Spleen (tissue), 11 donors: ENCODE data around the gene RAD51D. TPM values are rescaled to one million over a fixed set of nuclear protein-coding genes. Genes with fewer than 3 reads are reported as not detected.

Experiments
- DNase-seq: peaks from one replicate; pipeline ENCODE4 v3.0.0-alpha.2; 2020
- H3K27ac ChIP-seq, 8 donors: fragments of 200-600 bp; sonication (generic) in 7 of 8; 1 replicate in 4 of 8; 2 replicates in 4 of 8; pipeline versions ENCODE4 v1.5.0 to v1.8.0; 2016 to 2021; ENCODE audit warnings: inconsistent platforms in 4 of 8, mild to moderate bottlenecking in 4 of 8, moderate library complexity in 1 of 8
- H3K27me3 ChIP-seq, 7 donors: fragments of 200-600 bp; sonication (generic) in 6 of 7; replicated peaks in 1 of 7; 1 replicate in 4 of 7; 2 replicates in 3 of 7; pipeline versions ENCODE4 v1.5.0 to v1.8.0; 2016 to 2021; ENCODE audit warnings: inconsistent platforms in 3 of 7, mild to moderate bottlenecking in 1 of 7
- H3K36me3 ChIP-seq, 6 donors: fragments of 200-600 bp; sonication (generic) in 5 of 6; 1 replicate in 4 of 6; 2 replicates in 2 of 6; pipeline versions ENCODE4 v1.5.0 to v1.8.0; 2016 to 2021; ENCODE audit warnings: inconsistent platforms in 2 of 6
- H3K4me1 ChIP-seq, 6 donors: fragments of 200-600 bp; sonication (generic) in 5 of 6; 1 replicate in 3 of 6; 2 replicates in 3 of 6; pipeline versions ENCODE4 v1.5.0 to v1.8.0; 2016 to 2021; ENCODE audit warnings: inconsistent platforms in 3 of 6
- H3K4me3 ChIP-seq, 8 donors: fragments of 200-600 bp; sonication (generic) in 7 of 8; 1 replicate in 4 of 8; 2 replicates in 4 of 8; pipeline versions ENCODE4 v1.5.0 to v1.8.0; 2016 to 2021; ENCODE audit warnings: inconsistent platforms in 4 of 8, mild to moderate bottlenecking in 4 of 8, moderate library complexity in 2 of 8
- H3K9me3 ChIP-seq, 8 donors: fragments of 200-600 bp; sonication (generic) in 7 of 8; 1 replicate in 4 of 8; 2 replicates in 4 of 8; pipeline versions ENCODE4 v1.5.0 to v1.8.0; 2016 to 2021; ENCODE audit warnings: inconsistent platforms in 4 of 8
- CTCF ChIP-seq, 11 experiments: fragments of 200-600 bp in 7 of 11; fragments of 450-650 bp in 4 of 11; sonication (generic) in 4 of 11; IDR thresholded peaks in 8 of 11; conservative IDR thresholded peaks in 3 of 11; 1 replicate in 7 of 11; 2 replicates in 4 of 11; pipeline versions ENCODE4 v1.4.0 to v1.8.0; 2016 to 2021; ENCODE audit warnings: antibody characterized with exemption in 11 of 11, inconsistent platforms in 4 of 11, mild to moderate bottlenecking in 1 of 11
- POLR2A ChIP-seq, 3 donors: fragments of 450-650 bp; IDR thresholded peaks; one replicate each; pipeline ENCODE4 v1.5.1; 2017; ENCODE audit warnings: antibody characterized with exemption in 3 of 3, mild to moderate bottlenecking in 1 of 3
- POLR2AphosphoS5 ChIP-seq, 3 donors: sonication (generic); formaldehyde crosslinking; IDR thresholded peaks; one replicate each; pipeline ENCODE4 v1.5.1; 2017; ENCODE audit warnings: antibody characterized with exemption in 3 of 3
- WGBS, 5 donors: extraction: QIAGEN DNeasy Blood & Tissue Kit in 3 of 5; methylation state at CpG; one replicate each; pipeline versions ENCODE4 v1.1.5 to v1.1.7; 2013 to 2018; 5-methylcytosine and 5-hydroxymethylcytosine counted together
- intact Hi-C: fragments of 100-400 bp; cut with DNase I; formaldehyde crosslinking; loops from one replicate; pipeline ENCODE4 v1.15.0; 2023; ENCODE audit warnings: low total_unique reads
- polyA plus RNA-seq, 3 donors: library from polyadenylated mRNA; stranded (reverse); fragments of 200-250 nt; gene quantifications; one replicate each; pipeline ENCODE4 v1.2.1, GENCODE V29; 2013
- total RNA-seq, 7 donors: library from RNA; depleted of rRNA in 3 of 7; stranded (reverse); fragments of >200 nt in 3 of 7; fragmentation: NEBNext Ultra II Directional in 4 of 7; extraction: Animal tissue kit (Norgen Biotek cat#: 25700) in 4 of 7; gene quantifications; one replicate each; pipeline versions ENCODE4 v1.1.0 to v1.2.1, GENCODE V29; 2016 to 2021
- donor health status: healthy with polysubstance abuse.
- donor health status: DM: no; HTN: no; CAD: no; lungs with moderate emphysema.
- donor health status: DM: no; HTN: no; CAD: no.
- donor health status: Bipolar disorder and iron deficiency.
- donor health status: healthy.
- donor health status: DM: no; HTN: no; CAD: no.
- donor health status: DM: yes; HTN: yes; CAD: no.

Gene RAD51D
- total and polyA plus RNA-seq, 10 donors = 4.0 to 24.1 (median 14.4) TPM

DNA sequence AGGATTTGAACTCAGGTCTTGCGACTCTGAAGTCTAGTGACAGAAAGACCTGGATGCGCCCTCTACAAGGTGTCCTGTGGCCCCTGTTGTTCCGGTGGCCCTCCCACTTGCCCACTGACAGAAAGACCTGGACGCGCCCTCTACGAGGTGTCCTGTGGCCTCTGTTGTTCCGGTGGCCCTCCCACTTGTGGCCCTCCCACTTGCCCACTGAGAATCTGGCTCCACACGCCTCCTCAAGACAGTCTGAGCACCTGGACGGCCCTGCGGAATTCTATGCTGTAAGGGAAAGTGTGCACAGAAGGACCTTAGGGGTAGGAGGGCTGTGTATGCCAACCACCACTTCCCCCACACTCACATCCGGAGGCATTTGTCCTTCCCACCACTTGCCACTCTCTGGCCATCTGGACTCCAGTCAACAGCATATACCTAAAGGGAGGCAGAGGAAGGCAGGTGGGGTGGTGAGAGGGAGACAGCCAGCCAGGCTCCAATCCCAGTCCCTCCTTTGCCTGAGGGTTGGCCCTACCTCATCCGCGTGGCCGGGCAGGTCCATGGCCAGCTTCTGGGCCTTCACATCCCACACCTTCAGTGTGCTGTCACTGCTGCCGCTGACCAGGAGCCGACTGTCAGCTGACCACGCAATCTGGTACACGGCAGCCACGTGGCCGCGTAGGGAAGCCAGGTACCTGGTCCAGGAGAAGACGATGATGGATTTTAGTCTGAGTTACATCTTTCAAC, 13.3 kb upstream of the RAD51D start:
- intact Hi-C loops = no loop called here
- no peaks in the 10 kb centered on the region for H3K27me3 ChIP-seq
- WGBS, 5 donors = 93 to 97% (median 96%) methylated on average over 21 to 22 of the region's 22 CpGs
- no peak for DNase-seq
- no peak for TF ChIP-seq CTCF (IDR thresholded peaks at IDR 0.05 in 8 of 11, conservative IDR thresholded peaks at IDR 0.05 in 3 of 11)
- TF ChIP-seq POLR2AphosphoS5 (IDR thresholded peaks at IDR 0.05) = peak in 1 of 3 donors; percentile 8
- H3K27ac ChIP-seq = no peak overlapping the region
- H3K4me1 ChIP-seq = no peaks in the 10 kb centered on the region
- no peak overlapping the region for H3K4me3 ChIP-seq
- H3K36me3 ChIP-seq = peaks cover 5 to 80% (median 70%) of the 10 kb centered on the region in 6 donors
- no peaks in the 10 kb centered on the region for H3K9me3 ChIP-seq

DNA sequence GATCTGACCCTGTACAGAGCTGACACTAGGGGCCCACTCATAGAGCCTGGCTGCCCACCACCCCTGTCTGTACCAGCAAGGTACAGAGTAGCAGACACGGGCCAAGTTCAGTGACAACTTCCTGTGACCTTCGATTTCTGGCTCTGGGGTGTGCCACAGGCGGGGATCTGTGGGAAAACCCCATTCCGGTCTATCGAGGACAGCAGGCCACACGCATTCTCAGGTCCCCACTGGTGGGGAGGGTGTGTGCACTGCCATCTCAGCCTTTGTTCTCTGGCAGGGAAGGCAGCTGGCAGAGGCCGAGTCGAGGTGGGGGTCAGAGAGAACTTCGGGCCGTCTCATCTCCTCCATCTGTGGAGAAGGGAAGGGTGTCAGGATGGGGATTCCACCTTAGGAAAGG, 12.4 kb upstream of the RAD51D start:
- H3K4me1 ChIP-seq = no peaks in the 10 kb centered on the region
- H3K27me3 ChIP-seq = no peaks in the 10 kb centered on the region
- peak overlapping the region in 1 of 8 donors; percentile 38 for H3K27ac ChIP-seq
- no peaks in the 10 kb centered on the region for H3K9me3 ChIP-seq
- intact Hi-C loops = no loop called here
- no peak overlapping the region for H3K4me3 ChIP-seq
- TF ChIP-seq POLR2A (IDR thresholded peaks at IDR 0.05) (no peak), POLR2AphosphoS5 (IDR thresholded peaks at IDR 0.05) (no peak), CTCF (IDR thresholded peaks at IDR 0.05 in 8 of 11, conservative IDR thresholded peaks at IDR 0.05 in 3 of 11) (no peak)
- H3K36me3 ChIP-seq = peaks cover 3 to 71% (median 61%) of the 10 kb centered on the region in 6 donors
- 53 to 83% (median 65%) methylated on average over 7 to 10 of the region's 10 CpGs for WGBS, 5 donors
- DNase-seq = no peak

GRCh38 chr17:35130392-35130791, 10.7 kb upstream of the RAD51D start:
- peaks cover 3 to 54% (median 44%) of the 10 kb centered on the region in 6 donors for H3K36me3 ChIP-seq
- 83 to 98% (median 96%) methylated on average over 1 to 3 of the region's 3 CpGs for WGBS, 5 donors
- no peak for DNase-seq
- intact Hi-C loops = no loop called here
- no peak overlapping the region for H3K27ac ChIP-seq
- no peaks in the 10 kb centered on the region for H3K9me3 ChIP-seq
- TF ChIP-seq POLR2AphosphoS5 (IDR thresholded peaks at IDR 0.05) (no peak), POLR2A (IDR thresholded peaks at IDR 0.05) (no peak), CTCF (IDR thresholded peaks at IDR 0.05 in 8 of 11, conservative IDR thresholded peaks at IDR 0.05 in 3 of 11) (no peak)
- H3K4me1 ChIP-seq = no peaks in the 10 kb centered on the region
- H3K27me3 ChIP-seq = no peaks in the 10 kb centered on the region
- no peak overlapping the region for H3K4me3 ChIP-seq

DNA sequence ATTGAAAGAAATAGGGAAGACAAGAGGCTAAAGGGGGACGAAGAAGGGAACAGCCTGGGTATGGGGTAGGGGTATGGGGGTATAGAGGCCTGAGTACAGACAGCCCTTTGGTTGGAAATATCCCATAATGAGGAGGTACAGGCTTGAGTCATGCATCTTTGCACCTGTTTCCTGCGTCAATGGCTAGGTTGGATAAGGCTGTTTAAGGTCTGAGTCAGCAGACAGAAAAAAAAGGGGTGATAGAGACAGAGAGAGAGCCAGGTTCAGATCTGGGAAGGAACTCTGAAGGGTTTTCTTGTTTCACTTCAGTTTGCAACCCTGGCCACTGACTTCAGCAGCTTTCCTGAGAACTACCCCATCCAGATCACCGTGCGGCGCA, 10.3 kb upstream of the RAD51D start:
- H3K9me3 ChIP-seq = no peaks in the 10 kb centered on the region
- H3K27me3 ChIP-seq = no peaks in the 10 kb centered on the region
- intact Hi-C loops = no loop called here
- H3K27ac ChIP-seq = no peak overlapping the region
- peaks cover under 1 to 50% (median 40%) of the 10 kb centered on the region in 6 donors for H3K36me3 ChIP-seq
- no peak for DNase-seq
- H3K4me1 ChIP-seq = no peaks in the 10 kb centered on the region
- TF ChIP-seq CTCF (IDR thresholded peaks at IDR 0.05 in 8 of 11, conservative IDR thresholded peaks at IDR 0.05 in 3 of 11) = no peak
- TF ChIP-seq POLR2AphosphoS5 (IDR thresholded peaks at IDR 0.05) = no peak
- no peak for TF ChIP-seq POLR2A (IDR thresholded peaks at IDR 0.05)
- no peak overlapping the region for H3K4me3 ChIP-seq
- WGBS, 5 donors = 83 to 92% (median 85%) methylated on average over 5 of the region's 5 CpGs
